Right renal pelvis (tissue), 4 donors: ENCODE results near the gene L3MBTL4. TPM values are rescaled to one million over a fixed set of nuclear protein-coding genes. Genes with fewer than 3 reads are reported as not detected.

ENCODE experiments used
- DNase-seq, 4 donors: peaks; one replicate each; pipeline ENCODE4 v3.0.0-alpha.2; 2013; ENCODE audit warnings: low read depth in 4 of 4, low spot score in 3 of 4, missing footprints in 1 of 4
- polyA plus RNA-seq, 4 donors: library from polyadenylated mRNA; unstranded; fragments of 120-200 nt; gene quantifications; one replicate each; pipeline ENCODE4 v1.2.1, GENCODE V29; 2013; ENCODE audit not compliant: insufficient read length in 4 of 4

Gene L3MBTL4
- 1 to 10 TPM; 5.0 to 6.2 (median 5.2) TPM for polyA plus RNA-seq

GRCh38 chr18:6414723-6415417 lies at the start of gene L3MBTL4:
TSS of gene L3MBTL4 (minus strand) at chr18:6414911. CDS start at chr18:6311625, 103,286 bp downstream.
- peak in 1 of 4 donors; percentile 31 for DNase-seq

- DNase-seq = no peak
Observed at GRCh38 chr18:6452194-6452593, 37.5 kb upstream of the L3MBTL4 start.

GRCh38 chr18:6449213-6449612 lies 34.5 kb upstream of the L3MBTL4 start:
- no peak for DNase-seq

GRCh38 chr18:6444466-6445228 lies 29.9 kb upstream of the L3MBTL4 start:
- DNase-seq = no peak

- no peak for DNase-seq
Observed at GRCh38 chr18:6441200-6441599, 26.5 kb upstream of the L3MBTL4 start.

GRCh38 chr18:6437937-6438818 lies 23.5 kb upstream of the L3MBTL4 start:
- DNase-seq = no peak

GRCh38 chr18:6435731-6436130 lies 21.0 kb upstream of the L3MBTL4 start:
- DNase-seq = peak in 1 of 4 donors; percentile 4

GRCh38 chr18:6434987-6435709 lies 20.4 kb upstream of the L3MBTL4 start:
- DNase-seq = no peak

- DNase-seq = no peak
Observed at GRCh38 chr18:6434481-6434880, 19.8 kb upstream of the L3MBTL4 start.

- DNase-seq = no peak
Observed at GRCh38 chr18:6431659-6432318, 17.1 kb upstream of the L3MBTL4 start.

- no peak for DNase-seq
Observed at GRCh38 chr18:6428851-6429395, 14.2 kb upstream of the L3MBTL4 start.

GRCh38 chr18:6427286-6427685 lies 12.6 kb upstream of the L3MBTL4 start:
- no peak for DNase-seq

- no peak for DNase-seq
Observed at GRCh38 chr18:6423289-6423688, 8.6 kb upstream of the L3MBTL4 start.

- peak in 1 of 4 donors; percentile 31 for DNase-seq
Observed at GRCh38 chr18:6414118-6414722, 491 bp downstream of the L3MBTL4 start.

GRCh38 chr18:6413579-6414117 lies 1.1 kb downstream of the L3MBTL4 start:
- no peak for DNase-seq

GRCh38 chr18:6412933-6413472 lies 1.7 kb downstream of the L3MBTL4 start:
- DNase-seq = no peak

GRCh38 chr18:6411382-6411781 lies 3.3 kb downstream of the L3MBTL4 start:
- no peak for DNase-seq

GRCh38 chr18:6409933-6410332 lies 4.8 kb downstream of the L3MBTL4 start:
- no peak for DNase-seq
